Cardiac fibroblast (primary cell): ENCODE measurements around the gene ACP3.

Source experiments
- DNase-seq, 2 donors: peaks; one replicate each; pipeline versions ENCODE4 v3.0.0 to v3.0.0-alpha.2; 2010; ENCODE audit warnings: low read depth in 2 of 2
- H3K4me3 ChIP-seq, 2 donors: replicated peaks in 1 of 2; 1 replicate in 1 of 2; 2 replicates in 1 of 2; pipeline ENCODE4 v1.5.1; 2011; ENCODE audit warnings: low read depth in 2 of 2, low read length in 2 of 2, mild to moderate bottlenecking in 2 of 2, moderate library complexity in 1 of 2
- TF ChIP-seq, protein P1 (sequence below): IDR thresholded peaks from one replicate; pipeline ENCODE4 v1.5.1; 2011; ENCODE audit warnings: low read depth, mild to moderate bottlenecking, low read length, inconsistent platforms

The ACP3 gene

DNA sequence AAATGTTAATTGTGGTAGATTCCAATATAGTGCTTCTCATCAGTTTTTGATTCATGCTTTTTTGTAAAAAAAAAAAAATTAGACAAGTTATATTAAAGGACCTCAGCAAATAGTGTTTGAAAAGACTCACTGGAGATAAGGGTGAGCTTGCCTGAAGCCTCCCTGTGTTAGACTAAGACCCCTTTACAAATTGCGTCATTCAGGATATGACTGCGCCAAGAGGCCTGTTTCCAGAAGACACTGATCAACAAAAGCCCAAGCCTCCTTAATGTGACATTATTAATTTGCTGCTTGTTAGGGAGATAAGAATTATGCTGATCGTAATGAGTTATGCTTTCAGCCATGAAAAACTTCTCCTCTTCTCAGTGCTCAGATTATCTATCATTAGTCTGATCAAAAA, 87.1 kb downstream of the ACP3 start:
- TF ChIP-seq, protein P1, sequence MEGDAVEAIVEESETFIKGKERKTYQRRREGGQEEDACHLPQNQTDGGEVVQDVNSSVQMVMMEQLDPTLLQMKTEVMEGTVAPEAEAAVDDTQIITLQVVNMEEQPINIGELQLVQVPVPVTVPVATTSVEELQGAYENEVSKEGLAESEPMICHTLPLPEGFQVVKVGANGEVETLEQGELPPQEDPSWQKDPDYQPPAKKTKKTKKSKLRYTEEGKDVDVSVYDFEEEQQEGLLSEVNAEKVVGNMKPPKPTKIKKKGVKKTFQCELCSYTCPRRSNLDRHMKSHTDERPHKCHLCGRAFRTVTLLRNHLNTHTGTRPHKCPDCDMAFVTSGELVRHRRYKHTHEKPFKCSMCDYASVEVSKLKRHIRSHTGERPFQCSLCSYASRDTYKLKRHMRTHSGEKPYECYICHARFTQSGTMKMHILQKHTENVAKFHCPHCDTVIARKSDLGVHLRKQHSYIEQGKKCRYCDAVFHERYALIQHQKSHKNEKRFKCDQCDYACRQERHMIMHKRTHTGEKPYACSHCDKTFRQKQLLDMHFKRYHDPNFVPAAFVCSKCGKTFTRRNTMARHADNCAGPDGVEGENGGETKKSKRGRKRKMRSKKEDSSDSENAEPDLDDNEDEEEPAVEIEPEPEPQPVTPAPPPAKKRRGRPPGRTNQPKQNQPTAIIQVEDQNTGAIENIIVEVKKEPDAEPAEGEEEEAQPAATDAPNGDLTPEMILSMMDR, result no peak
- peak; percentile 36 to 54 for DNase-seq
- H3K4me3 ChIP-seq, result no peak overlapping the region

DNA sequence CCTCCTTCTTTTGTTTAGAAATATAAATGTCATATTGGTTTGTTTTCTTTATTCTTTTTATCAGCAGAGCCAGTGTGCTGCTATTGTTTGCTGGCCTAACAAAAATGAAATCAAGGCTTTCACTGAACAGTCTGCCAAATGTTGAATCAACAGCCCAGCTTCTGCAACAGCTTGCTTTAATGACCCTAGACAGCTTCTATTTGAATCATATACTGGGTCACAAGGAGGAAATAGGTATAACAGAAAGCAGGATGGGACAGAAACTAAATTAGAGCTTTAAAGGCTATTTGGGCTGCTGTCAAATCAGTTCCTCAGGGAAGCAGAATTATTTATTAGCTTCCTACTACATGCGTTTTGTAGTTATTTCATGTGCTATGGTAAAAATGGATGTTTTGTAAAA, 88.0 kb downstream of the ACP3 start:
- no peak overlapping the region for H3K4me3 ChIP-seq
- TF ChIP-seq, protein P1, result no peak

DNA sequence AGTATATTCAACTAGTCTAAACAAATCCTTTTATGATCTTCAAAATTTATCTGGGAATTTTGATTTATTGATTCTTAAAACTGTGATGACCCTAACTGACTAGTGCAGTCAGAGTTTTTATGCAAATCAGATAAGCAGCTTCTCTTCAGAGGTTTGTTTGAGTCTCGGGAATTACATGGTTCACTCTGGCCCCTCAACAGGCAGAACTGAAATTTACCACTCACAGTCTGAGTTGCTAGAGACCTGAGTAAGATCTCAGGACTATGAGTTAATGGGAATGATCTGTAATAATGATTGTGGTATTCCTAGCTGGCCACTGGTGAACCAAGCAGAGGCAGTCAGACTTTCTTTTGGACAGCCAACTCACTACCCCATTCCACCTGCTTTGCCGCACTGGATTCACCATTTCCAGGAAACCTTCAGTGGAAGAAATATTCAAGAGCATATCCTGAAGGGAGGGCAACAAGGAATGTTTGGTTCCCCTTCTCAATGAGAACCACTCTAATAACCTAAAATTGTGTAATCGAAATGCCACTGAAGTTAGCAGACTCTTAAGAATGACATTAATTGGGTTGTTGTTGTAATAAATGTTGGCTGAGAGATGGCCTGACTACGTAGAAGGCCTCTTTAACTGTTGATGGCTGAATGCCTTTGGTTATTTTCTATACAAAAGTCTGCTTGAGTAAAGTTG, 88.5 kb downstream of the ACP3 start:
- DNase-seq, result peak in 1 of 2 donors; percentile 12
- no peak overlapping the region for H3K4me3 ChIP-seq
- TF ChIP-seq, protein P1, result no peak

More for the DNA sequence above, 88.0 kb downstream of the ACP3 start:
- peak; percentile 62 to 70 for DNase-seq

DNA sequence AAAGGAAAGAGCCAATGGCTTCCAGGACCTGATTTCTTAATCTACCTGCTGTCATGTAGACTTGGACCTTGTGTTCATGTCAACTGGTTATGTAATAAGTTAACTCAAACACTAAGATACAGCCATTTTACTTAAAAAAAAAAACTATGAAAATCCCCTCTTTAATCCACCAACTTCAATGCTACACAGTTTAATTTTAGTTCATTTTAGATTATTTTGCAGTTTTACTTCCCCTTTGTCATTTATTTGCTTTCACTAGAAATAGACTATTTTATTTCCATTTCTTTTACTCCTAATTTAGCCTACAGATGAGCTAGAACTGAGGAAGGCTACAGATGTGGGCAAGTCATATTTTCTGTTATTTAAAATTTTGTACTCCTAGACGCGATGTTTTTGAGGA, 89.4 kb downstream of the ACP3 start:
- TF ChIP-seq, protein P1, result no peak
- no peak overlapping the region for H3K4me3 ChIP-seq
- no peak for DNase-seq

DNA sequence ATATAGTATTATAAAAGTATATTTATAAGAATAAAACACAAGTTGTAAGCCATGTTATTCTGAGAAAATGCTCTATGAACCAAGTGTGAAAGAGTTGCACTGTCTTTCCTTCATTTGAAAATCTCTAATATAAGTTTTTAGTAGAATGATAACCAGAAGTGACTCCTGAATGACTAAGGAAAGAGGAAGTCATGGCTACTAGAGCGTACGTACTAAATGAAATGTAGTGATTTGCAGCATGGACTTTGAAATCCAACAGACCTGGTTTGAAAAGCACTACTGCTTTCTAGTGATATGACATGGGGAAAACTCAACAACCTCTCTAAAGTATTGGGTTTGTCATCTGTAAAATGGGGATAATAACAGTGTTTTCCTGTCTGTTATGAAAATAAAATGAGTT, 89.8 kb downstream of the ACP3 start:
- H3K4me3 ChIP-seq, result no peak overlapping the region
- TF ChIP-seq, protein P1, result no peak
- no peak for DNase-seq
